Measurements from ENCODE around the gene RAB8B. TPM values are rescaled to one million over a fixed set of nuclear protein-coding genes. Genes with fewer than 3 reads are reported as not detected.
A peak's percentile ranks its signal among the peaks of the same experiment; 100 is the strongest.

RAB8B gene
- total RNA-seq, 1 experiment from 2014 or later = 20.9 TPM

DNA sequence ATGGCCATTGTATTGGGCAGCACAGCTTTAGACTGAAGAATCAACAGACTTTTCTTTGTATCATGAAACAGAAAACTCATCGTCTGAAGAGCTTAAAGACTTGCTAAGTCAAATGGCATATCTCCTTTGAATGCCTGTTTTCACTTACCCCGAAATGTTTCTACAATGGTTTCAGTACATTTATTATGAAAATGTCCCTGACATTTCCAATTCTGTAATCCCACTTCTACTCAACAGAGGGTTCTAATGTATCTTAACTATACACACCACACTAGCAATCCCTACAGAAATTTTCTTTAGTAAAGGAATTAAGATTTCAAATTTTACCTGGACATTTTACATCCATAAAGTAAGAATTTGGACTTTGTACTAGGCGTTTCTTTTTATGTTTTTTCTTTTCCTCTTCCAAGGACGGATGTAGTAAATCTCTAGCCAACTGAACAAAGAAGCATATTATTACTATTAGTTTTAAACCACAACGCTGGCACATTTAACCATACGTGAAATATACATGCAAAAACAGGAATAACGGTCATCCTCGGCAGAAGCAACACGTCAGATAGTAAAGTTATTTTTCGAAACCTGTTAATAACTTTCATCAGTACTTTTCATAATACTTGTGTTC lies 33.2 kb upstream of the RAB8B start:
- no peaks in the 10 kb centered on the region for H3K36me3 ChIP-seq (ENCODE audit: low read depth)
- peaks cover 10% of the 10 kb centered on the region for H3K79me2 ChIP-seq (ENCODE audit: low read depth)
- H3K4me3 ChIP-seq = peak overlapping the region; percentile 71
- H3K9me2 ChIP-seq (ENCODE audit: insufficient read depth) = no peaks in the 10 kb centered on the region
- TF ChIP-seq CTCF (conservative IDR thresholded peaks at IDR 0.05) (no peak), EZH2 (IDR thresholded peaks at IDR 0.05; ENCODE audit: low read depth) (no peak)
- peak overlapping the region; percentile 78; the same call in 1 of the 2 replicates for H2AFZ ChIP-seq
- peaks cover 13% of the 10 kb centered on the region for H3K4me1 ChIP-seq (replicated peaks; ENCODE audit: insufficient read depth)
- DNase-seq = no peak
- CTCF ChIA-PET = interaction anchor here (0.6 kb wide), 1 partner anchor 27 kb away, joined by 3 read pairs; no protein-coding TSS in a partner anchor
- intact Hi-C loops (cut with micrococcal nuclease; ENCODE audit: unreplicated experiment) = loop anchor here (2.0 to 10.0 kb wide), 4 partner anchors 35 to 249 kb away; partner anchors contain the start of gene LACTB
- no peaks in the 10 kb centered on the region for H3K9me3 ChIP-seq (ENCODE audit: insufficient read depth, low read depth)
- H3F3A ChIP-seq (ENCODE audit: insufficient read depth, low read depth) = no peaks in the 10 kb centered on the region
- no peaks in the 10 kb centered on the region for H3K27me3 ChIP-seq (ENCODE audit: insufficient read depth, low read depth)
- no peaks in the 10 kb centered on the region for H4K20me1 ChIP-seq (ENCODE audit: insufficient read depth)
- H3K27ac ChIP-seq = 0 out of 2 replicates have a peak overlapping the region, but pooled peaks have one; percentile 61
- POLR2A ChIA-PET (ENCODE audit: unreplicated experiment) = interaction anchor here (0.7 kb wide), 1 partner anchor 263 kb away, joined by 3 read pairs; no protein-coding TSS in a partner anchor
- no TSS peak for BruUV-seq (replicated peaks)
- peak overlapping the region; percentile 91 for H3K4me2 ChIP-seq

GRCh38 chr15:63156755-63157117 lies 32.7 kb upstream of the RAB8B start:
- TF ChIP-seq CTCF (conservative IDR thresholded peaks at IDR 0.05) (no peak), EZH2 (IDR thresholded peaks at IDR 0.05; ENCODE audit: low read depth) (no peak)
- no peak for DNase-seq
- H3K27ac ChIP-seq = peak overlapping the region; percentile 61
- H3K4me3 ChIP-seq = peak overlapping the region; percentile 71
- ChIA-PET POLR2A (ENCODE audit: unreplicated experiment) (interaction anchor here (0.6 to 1.0 kb wide), 2 partner anchors 52 to 415 kb away, joined by 3 to 5 read pairs; no protein-coding TSS in a partner anchor), CTCF (no interaction called here)
- peak overlapping the region; percentile 78 for H2AFZ ChIP-seq
- H4K20me1 ChIP-seq (ENCODE audit: insufficient read depth) = no peaks in the 10 kb centered on the region
- H3K36me3 ChIP-seq (ENCODE audit: low read depth) = no peaks in the 10 kb centered on the region
- no peaks in the 10 kb centered on the region for H3F3A ChIP-seq (ENCODE audit: insufficient read depth, low read depth)
- H3K9me3 ChIP-seq (ENCODE audit: insufficient read depth, low read depth) = no peaks in the 10 kb centered on the region
- BruUV-seq (replicated peaks) = TSS peak; percentile 68
- peaks cover 13% of the 10 kb centered on the region for H3K4me1 ChIP-seq (replicated peaks; ENCODE audit: insufficient read depth)
- H3K4me2 ChIP-seq = peak overlapping the region; percentile 91
- H3K79me2 ChIP-seq (ENCODE audit: low read depth) = peaks cover 10% of the 10 kb centered on the region
- no peaks in the 10 kb centered on the region for H3K27me3 ChIP-seq (ENCODE audit: insufficient read depth, low read depth)
- intact Hi-C loops (cut with micrococcal nuclease; ENCODE audit: unreplicated experiment) = loop anchor here (1.0 to 10.0 kb wide), 6 partner anchors 34 to 248 kb away; partner anchors contain the start of genes APH1B and LACTB
- no peaks in the 10 kb centered on the region for H3K9me2 ChIP-seq (ENCODE audit: insufficient read depth)

DNA sequence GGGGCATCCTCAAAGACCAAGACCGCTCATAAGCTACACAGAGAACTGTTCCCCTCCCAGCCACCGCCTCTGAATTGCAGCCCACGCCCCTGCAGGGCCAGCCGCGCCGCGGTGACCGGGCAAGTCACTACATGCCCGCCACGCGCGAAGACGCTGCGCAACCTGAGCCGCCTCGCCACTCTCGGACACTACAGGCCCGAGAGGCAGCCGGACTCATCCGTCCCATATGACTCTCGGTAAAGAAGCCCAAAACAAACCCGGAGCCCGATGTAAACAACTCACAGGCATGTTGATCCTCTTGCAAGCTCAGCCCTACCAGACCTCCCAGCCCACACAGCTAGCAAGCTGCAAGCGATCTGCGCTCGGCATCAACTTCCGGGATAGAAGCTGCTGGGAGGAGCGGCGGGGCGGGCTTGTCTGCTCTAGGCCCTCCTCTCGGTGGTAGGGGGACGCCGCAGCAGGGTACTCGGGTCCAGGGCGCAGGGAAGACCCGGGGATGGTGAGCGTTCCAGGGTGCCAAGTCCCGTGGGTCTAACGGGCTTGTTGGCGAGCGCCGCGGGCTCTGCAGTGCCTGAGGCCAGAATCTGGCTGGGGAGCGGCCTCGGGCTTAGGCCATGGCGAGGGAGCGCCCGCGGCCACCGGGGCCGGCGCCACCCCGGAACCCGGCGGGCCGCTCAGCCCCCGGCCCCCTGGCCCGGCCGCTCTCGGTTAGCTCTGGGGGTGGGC lies 32.1 kb upstream of the RAB8B start, which contains the start of gene RPS27L:
Gene RPS27L, minus strand, starts transcription at position 360 of the 726 bp plus-strand sequence. Its CDS starts 72 bp downstream, at position 288.
- Histone ChIP-seq H3K36me3 (ENCODE audit: low read depth) (no peaks in the 10 kb centered on the region), H4K20me1 (ENCODE audit: insufficient read depth) (no peaks in the 10 kb centered on the region), H3K9me3 (ENCODE audit: insufficient read depth, low read depth) (no peaks in the 10 kb centered on the region), H3K4me2 (peak within 1 kb of the TSS; percentile 91), H2AFZ (peak within 1 kb of the TSS; percentile 78), H3K27ac (peak within 1 kb of the TSS; percentile 61), H3K9me2 (ENCODE audit: insufficient read depth) (no peaks in the 10 kb centered on the region), H3K4me3 (peak within 1 kb of the TSS; percentile 71), H3K4me1 (replicated peaks; ENCODE audit: insufficient read depth) (peaks cover 13% of the 10 kb centered on the region), H3K79me2 (ENCODE audit: low read depth) (peaks cover 10% of the 10 kb centered on the region), H3F3A (ENCODE audit: insufficient read depth, low read depth) (no peaks in the 10 kb centered on the region), H3K27me3 (ENCODE audit: insufficient read depth, low read depth) (no peaks in the 10 kb centered on the region)
- no TSS peak for BruUV-seq (replicated peaks)
- CTCF ChIA-PET = no interaction called here
- intact Hi-C loops (cut with micrococcal nuclease; ENCODE audit: unreplicated experiment) = loop anchor here (1.0 to 10.0 kb wide), 6 partner anchors 34 to 248 kb away; partner anchors contain the start of genes APH1B and LACTB
- DNase-seq = peak; percentile 75 to 84
- no peak for TF ChIP-seq CTCF (conservative IDR thresholded peaks at IDR 0.05)
- no peak for TF ChIP-seq EZH2 (IDR thresholded peaks at IDR 0.05; ENCODE audit: low read depth)
- POLR2A ChIA-PET (ENCODE audit: unreplicated experiment) = interaction anchor here (0.5 to 1.0 kb wide), 6 partner anchors 9 to 417 kb away, joined by 3 to 5 read pairs (median 4); no protein-coding TSS in a partner anchor
